Right renal cortex interstitium (tissue), 3 donors: ENCODE measurements around the gene LRRC15. TPM values are rescaled to one million over a fixed set of nuclear protein-coding genes. Genes with fewer than 3 reads are reported as not detected.

ENCODE experiments used
- DNase-seq, 3 donors: peaks; one replicate each; pipeline ENCODE4 v3.0.0-alpha.2; 2013; ENCODE audit warnings: low read depth in 3 of 3, low spot score in 2 of 3
- polyA plus RNA-seq, 3 donors: library from polyadenylated mRNA; unstranded; fragments of 120-200 nt; gene quantifications; one replicate each; pipeline ENCODE4 v1.2.1, GENCODE V29; 2013; ENCODE audit not compliant: insufficient read length in 3 of 3

Gene LRRC15
- polyA plus RNA-seq = under 1 TPM in 1 of 3 donors, not detected in 2; 0.06 TPM

- DNase-seq = no peak
Observed at GRCh38 chr3:194369522-194370279, at the start of gene LRRC15. Gene LRRC15, minus strand, starts transcription at chr3:194369743. Its CDS starts 8,700 bp downstream, at chr3:194361043.

GRCh38 chr3:194418671-194419070 lies 49.1 kb upstream of the LRRC15 start:
- DNase-seq = no peak

GRCh38 chr3:194407423-194407822 lies 37.9 kb upstream of the LRRC15 start:
- no peak for DNase-seq

DNA sequence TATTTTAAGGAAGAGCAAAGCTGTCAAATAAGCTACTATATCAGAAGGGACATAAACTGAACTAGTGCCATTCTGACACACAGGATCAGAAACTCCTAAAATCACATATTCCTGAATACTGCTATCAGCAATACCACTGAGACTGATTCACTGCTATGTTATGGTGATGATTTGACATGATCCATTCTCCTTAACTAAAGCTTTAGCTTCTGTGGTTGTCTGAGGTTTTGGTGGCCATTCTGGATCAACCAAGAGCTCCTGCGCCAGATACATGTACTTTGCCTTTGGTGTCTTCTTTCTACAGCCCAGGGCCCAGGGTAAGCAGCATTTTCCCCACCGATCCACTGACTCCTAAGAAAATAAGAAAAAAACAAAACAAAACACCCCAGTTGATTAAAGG lies 36.2 kb upstream of the LRRC15 start:
- no peak for DNase-seq

GRCh38 chr3:194404365-194405140 lies 35.0 kb upstream of the LRRC15 start:
- no peak for DNase-seq

DNA sequence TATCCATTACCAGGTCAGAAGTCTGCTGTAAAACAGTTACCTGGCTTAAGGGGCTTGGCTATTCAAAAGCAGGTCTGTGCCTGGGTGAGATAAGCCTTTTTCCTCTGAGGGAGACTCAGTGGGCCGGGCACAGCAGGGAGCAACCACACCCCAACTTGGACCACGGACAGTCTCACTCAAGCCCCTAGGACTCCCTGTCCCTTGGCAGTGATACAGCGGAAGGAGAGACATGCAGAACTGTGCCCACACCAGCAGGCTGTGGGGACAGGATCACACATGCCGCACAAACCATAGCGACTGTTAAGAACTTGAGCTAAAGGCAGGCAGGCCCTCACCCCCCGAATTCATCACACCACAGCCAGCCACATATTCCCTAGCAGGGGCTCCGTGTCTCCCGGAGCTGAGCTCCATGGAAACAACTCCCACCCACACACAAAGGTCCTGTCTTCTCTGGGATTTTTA lies 32.4 kb upstream of the LRRC15 start:
- DNase-seq = no peak

- no peak for DNase-seq
Observed at GRCh38 chr3:194401346-194401745, 31.8 kb upstream of the LRRC15 start.

DNA sequence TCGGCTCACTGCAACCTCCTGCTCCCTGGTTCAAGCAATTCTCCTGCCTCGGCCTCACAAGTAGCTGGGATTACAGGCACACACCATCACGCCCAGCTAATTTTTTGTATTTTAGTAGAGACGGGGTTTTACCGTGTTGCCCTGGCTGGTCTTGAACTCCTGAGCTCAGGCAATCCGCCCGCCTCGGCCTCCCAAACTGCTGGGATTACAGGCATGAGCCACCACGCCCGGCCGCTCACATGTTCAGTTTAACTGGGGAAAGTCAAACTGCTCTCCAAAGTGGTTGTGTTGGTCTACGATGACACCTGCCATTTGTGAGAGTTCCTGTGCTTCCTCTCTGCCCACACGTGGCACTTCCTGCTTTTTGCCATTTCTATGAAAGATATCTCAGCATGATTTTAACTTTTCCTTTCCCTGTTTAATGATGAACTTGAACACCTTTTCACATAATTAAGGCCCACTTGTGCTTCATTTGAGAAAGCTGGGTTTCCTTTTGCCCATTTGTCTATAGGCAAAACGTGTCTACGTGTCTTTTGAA lies 30.4 kb upstream of the LRRC15 start:
- no peak for DNase-seq

GRCh38 chr3:194399166-194399565 lies 29.6 kb upstream of the LRRC15 start, which contains the start of gene GP5:
Gene GP5, minus strand, starts transcription at chr3:194399266. Its CDS starts 984 bp downstream, at chr3:194398282.
- DNase-seq = no peak

- no peak for DNase-seq
Observed at GRCh38 chr3:194397757-194398312, 28.3 kb upstream of the LRRC15 start.

- DNase-seq = no peak
Observed at GRCh38 chr3:194396859-194397756, 27.6 kb upstream of the LRRC15 start.

- no peak for DNase-seq
Observed at GRCh38 chr3:194396539-194396858, 27.0 kb upstream of the LRRC15 start.

DNA sequence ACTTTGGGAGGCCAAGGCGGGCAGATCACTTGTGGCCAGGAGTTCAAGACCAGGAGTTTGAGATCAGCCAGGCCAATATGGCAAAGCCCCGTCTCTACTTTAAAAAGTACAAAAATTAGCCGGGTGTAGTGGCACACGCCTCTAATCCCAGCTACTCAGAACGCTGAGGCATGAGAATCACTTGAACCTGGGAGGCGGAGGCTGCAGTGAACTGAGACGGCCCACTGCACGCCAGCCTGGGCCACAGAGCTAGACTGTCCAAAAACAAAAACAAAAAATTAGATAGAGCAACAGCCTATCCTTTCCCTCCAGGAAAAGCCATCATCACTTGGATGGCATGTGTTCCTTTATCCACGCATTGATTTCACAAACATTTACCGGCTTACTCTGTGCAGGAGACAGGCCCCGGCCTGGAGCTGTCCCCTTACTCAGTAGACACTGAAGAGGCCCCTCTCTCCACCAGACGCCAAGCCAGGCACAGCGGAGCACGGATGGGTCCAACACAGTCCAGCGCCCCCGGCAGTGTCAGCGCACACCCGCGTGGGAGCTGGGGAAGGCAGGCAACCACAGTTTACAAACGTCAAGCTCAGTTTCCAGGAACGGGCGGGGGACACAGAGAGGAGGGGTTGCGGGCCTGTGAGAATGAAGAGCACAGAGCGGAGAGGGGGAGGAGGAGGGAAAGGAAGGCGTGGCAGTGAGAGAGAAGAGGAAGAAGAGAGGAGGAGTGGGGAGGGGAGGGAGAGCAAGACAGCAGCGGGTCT lies 26.4 kb upstream of the LRRC15 start:
- DNase-seq = peak in 1 of 3 donors; percentile 54

- no peak for DNase-seq
Observed at GRCh38 chr3:194395212-194395611, 25.7 kb upstream of the LRRC15 start.

DNA sequence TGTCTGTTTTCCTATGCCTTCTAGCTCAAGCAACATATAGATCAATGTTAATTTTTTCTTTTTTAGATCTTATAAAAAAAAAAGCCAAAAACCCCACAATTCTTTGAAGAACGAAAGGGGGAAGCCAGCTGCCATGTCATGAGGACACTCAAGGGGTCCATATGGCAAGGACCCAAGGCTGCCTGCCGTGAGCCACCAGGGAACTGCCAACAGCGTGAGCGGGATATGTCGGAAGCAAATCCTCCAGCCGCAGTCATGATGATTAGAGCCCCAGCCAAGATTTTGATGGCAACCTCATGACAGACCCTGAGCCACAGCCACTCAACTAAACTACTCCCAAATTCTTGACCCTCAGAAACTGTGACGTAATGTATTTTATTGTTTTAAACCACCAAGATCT lies 23.0 kb upstream of the LRRC15 start:
- DNase-seq = no peak

DNA sequence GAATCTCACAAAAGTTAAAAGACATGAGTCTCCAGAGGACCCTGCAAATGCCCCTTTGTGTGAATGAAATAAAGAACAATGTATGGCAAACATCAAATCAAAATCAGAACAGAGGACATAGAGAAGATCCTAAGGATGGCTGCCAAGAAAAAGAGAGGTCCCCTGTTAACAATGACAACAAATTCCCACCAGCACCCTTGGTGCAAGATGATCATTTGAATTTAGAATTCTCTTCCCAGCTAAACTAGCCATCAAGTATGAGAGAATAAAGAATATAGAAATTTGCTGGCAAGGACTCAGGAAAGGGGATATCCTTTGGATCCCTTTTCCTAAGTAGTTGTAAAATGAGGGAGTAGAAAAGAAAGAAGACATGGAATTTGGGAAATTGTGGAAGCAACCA lies 21.3 kb upstream of the LRRC15 start:
- DNase-seq = no peak

GRCh38 chr3:194389269-194389668 lies 19.7 kb upstream of the LRRC15 start:
- DNase-seq = no peak

- no peak for DNase-seq
Observed at GRCh38 chr3:194387926-194388418, 18.4 kb upstream of the LRRC15 start.

GRCh38 chr3:194387276-194387675 lies 17.7 kb upstream of the LRRC15 start:
- DNase-seq = no peak
